ENCODE results near the gene RBM38.
A peak's percentile ranks its signal among the peaks of the same experiment; 100 is the strongest.
"Not testable (repeated sequence)": the region's sequence is repeated elsewhere in the genome, so short reads cannot be mapped to it uniquely, and the experiment has no call there.

Gene RBM38

GRCh38 chr20:57419479-57419878, 28.3 kb downstream of the RBM38 start:
- DNase-seq, result not testable (repeated sequence)

DNA sequence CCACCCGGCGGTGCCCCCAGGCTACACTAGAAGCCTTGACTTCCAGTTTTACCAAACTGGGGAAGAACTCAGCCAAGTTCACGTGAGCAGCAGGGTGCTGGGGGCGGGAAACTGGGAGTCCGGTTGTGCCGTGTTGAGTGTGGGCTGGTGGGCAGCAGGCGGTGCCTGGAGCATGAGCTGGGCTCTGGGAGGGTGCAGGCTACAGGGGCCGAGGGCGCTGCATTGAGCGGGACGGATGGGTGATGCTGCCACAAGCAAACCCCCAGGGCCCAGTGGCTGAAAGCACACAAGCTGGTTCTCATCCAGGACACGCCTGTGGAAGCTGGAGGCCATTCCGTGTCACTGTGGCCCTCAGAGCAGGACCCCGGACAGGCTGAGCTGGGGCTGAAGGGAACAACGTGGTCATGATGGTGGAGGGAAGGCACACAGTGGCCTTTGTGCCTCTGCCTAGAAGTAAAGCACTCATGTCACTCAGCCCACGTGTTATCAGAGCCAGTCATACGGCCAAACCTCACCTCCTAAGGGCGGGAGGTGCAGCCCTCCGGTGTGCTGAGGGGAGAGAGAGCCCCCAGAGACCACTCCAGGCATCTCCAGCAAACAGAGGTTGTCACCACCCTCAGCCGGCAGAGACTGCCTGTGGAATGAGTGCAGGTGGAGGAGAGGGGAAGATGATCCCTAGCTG, 29.5 kb downstream of the RBM38 start:
- DNase-seq, result no peak

DNA sequence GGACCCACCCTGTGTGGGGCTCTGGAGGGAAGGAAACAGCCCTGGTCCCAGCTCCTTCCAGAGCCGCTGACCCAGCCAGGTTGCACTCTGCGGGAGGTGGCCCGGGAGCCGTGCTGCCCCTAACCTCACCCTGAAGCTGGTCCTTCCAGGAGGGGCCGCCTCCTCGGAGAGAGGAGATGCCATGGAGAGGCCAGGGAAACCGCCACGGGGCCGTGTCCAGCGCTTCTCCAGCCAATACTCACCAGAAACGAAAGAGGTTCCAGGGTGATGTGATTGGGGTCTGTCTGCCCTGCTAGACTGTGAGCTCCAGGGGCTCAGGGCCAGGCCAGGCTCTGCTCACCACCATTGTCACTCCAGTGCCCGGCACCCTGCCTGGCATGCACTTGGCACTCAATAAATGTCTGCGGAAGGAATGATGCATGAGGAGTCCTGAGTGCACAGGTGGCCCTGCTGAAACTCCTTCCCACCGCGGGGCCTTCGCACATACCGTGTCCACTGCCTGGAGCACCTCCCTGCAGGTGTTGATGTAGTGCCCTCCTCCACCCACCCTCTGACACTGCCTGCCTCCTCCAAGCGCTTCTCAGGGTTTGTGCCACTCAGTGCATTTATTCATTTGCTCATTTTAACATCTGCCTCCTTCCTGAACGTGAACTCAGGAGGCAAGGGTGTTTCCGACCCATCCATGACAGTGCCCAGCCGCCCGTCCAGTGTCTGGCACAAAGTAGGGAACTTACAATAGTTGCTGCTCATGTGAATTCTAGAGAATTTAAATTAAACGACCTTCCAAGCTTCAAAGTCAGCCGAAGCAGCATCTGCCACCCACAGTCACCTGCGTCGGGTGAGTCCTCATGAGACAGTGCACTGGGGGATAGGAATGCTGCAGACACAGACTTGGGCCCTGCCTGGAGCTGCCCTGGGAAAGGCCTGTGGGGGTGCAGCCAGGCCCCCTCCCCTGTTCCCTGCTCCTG, 30.3 kb downstream of the RBM38 start:
- DNase-seq, result no peak

DNA sequence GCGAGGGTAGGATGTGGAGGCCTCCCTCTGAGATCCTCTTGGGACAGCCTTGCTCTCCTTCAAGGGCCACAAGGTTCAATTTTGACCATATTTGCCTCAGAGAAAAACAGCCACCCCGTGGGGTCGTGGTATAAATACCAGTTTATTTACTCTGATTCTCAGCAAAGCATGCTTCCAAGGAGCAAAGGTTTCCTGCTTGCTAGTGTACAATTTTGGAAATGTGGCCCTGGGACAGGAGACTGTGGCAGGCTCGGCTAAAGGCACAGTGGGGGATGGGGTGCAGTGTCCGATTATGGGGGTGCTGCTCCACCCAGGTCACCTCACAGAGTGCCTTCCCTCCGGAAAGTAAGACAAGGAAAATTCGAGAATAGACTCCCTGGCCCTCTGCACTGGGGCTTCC, 31.1 kb downstream of the RBM38 start:
- DNase-seq, result no peak

DNA sequence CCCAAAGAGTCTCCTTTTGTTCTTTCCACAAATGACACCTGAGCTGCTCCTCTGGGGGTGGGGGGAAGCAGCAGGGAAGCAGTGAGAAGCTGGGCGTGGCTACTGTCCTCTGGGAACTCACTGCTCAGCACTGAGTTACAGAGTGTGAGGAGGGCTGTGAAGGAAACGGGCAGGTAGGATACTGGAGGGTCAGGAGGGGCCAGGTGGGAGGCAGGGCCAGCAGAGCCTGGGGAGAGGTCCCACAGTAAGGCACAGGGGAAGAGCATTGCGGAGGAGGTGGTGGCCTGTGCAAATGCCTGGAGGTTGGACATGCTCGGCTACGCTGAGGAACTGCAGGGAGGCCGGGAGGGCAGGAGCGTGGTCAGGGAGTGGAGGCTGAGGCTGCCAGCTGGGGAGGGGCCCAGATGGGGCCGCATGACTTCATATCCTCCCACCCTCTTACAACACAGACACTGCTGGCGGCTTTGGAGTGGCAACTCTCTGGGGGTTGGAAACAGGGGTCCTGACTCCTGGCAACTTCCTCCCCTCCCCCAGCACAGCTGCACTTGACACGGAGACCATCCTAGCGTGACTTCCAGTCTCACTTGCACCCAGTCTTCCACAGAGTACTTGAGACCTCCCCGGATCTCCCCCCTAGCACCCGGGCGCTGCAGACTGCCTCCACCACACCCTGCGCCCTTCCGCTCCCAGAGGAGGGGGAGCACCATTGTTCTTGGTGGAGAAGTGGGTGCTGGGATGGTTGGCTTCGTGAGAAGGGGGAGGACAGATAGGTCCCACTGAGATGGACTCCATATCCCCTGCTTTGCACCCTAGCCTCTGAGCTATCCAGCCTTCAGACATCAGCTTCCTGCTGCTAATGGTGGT, 34.2 kb downstream of the RBM38 start:
- DNase-seq, result no peak

GRCh38 chr20:57426271-57426689, 35.1 kb downstream of the RBM38 start:
- DNase-seq, result no peak

DNA sequence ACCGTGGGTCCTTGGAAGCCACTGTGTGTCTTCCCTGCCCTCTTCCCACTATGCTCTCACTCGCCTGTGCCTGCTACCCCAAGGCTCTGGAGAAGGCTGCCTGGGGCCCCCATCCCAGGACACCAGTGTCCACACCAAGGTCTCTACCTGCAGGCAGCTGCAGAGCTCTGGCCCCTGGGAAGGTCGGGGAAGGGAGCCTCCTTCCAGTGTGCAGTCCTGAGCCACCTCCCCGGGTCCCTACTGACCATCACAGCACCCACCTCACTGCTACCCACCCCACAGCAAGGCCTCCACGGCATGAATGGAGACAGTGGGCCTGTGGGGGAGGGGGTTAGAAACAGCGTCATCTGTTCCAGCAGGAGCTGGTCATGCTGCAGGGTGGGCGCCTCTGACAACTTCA, 35.6 kb downstream of the RBM38 start:
- DNase-seq, result no peak

DNA sequence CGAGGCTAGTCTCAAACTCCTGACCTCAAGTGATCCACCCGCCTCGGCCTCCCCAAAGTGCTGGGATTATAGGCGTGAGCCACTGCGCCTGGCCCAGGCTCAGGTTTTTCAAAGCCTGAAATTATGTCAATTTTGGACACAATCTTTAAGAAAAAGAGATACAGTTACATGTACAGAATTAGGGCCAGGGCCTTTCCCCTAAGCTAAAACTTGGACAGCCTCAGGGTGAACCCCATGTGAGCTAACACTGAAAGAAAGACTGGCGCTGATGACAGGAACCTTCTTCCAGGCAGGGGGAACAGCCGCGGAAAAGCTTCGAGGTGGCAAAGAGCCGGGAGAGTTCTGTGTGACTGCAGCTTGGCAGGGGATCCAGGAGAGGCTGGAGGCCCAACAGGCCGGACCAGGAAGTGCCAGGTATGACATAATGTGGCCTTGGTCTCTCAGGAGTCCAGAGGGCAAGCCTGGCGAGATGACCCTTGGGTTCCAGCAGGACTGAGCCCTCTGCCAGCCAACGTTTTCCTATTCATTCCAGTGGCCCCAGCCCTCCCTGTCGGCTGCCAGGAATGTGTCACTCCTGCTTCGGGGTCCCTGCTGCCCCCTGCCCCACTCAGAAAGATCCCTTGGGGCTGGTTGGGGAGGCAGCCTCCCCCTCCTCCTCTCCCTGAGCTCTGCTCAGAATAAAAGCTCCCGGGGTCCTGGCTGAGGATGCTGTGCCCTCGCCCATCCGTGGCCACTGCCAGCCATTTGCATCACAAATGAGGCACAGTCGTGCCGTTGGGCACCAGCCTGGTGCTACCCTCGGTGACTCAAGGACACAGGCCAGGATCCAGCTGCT, 37.3 kb downstream of the RBM38 start:
- no peak for DNase-seq

DNA sequence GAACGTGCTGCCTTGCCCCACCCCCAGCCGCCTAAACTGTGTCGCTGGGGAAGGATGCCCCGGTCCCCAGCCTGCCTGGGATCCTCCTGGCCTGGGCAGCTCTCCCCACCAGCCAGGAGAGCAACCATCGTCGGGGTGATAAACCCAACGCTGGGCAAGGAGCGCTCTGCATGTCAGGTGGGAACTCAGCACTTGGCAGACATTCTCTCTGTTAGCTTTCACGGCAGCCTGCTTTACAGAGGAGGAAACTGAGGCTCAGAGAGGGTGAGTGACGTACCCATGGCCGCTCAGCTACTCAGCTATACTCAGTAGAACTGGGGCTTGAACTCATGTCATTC, 37.9 kb downstream of the RBM38 start:
- no peak for DNase-seq

DNA sequence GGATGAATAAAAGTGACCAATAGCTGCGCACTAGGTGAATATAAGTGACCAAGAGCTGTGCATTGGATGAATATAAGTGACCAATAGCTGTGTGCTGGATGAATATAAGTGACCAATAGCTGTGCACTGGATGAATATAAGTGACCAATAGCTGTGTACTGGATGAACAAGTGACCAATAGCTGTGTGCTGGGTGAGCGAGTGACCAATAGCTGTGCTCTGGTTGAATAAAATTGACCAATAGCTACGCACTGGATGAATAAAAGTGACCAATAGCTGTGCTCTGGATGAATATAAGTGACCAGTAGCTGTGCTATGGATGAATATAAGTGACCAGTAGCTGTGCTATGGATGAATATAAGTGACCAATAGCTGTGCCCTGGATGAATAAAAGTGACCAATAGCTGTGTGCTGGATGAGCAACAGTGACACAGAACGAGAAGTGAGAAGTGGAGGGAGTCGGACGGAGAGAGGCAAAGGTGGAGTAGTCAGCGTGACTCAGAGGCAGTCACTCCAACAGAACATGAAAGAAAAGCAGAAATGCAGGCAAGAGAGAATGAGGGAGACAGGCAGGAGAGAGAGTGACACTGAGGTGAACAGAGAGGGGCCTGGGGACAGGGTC, 38.5 kb downstream of the RBM38 start:
- no peak for DNase-seq

DNA sequence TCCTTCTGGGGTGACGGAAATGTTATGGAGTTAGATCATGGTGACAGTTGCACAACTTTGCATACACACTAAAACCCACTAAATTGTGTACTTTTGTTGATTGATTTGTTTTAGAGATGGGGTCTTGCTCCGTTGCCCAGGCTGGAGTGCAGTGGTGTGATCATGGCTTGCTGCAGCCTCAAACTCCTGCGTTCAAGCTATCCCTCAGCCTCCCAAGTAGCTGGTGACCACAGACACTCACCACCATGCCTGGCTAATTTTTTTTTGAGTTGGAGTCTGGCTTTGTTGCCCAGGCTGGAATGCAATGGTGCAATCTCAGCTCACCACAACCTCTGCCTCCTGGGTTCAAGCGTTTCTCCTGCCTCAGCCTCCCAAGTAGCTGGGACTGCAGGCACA, 39.0 kb downstream of the RBM38 start:
- DNase-seq, result not testable (repeated sequence)

- no peak for DNase-seq
These were observed 40.3 kb downstream of the RBM38 start for GRCh38 chr20:57431539-57431835.

GRCh38 chr20:57432480-57432861, 41.3 kb downstream of the RBM38 start:
- DNase-seq, result no peak

DNA sequence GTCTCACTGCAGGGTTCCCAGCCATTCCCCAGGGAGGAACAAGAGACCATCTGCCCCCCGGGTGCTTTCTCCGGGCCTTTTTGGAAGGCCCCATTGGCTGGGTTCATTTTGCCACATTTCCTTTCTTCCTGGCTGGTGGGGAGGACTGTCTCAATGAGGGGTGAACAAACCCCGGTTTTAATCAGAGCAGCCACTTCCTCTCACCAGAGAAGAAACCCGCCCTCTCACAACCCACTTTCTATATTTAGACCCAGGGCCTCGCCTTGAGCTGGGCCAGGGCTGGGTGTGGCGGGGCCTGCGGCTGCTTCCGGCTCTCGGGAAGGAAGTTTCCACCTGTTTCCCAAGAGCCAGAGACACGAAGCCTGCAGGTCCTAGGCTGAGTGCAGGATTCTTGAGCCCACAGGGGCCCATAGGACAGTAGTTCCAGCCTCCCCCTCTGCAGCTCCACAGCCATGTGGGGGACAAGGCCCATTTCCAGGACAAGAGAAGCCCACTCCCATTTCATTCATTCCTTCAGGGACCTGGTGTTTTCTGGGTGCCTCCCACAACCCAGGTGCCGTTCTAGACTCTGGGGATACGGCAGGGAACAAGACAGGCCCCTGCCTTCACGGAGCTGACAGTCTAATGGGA, 41.8 kb downstream of the RBM38 start:
- DNase-seq, result peak; percentile 63 to 71

DNA sequence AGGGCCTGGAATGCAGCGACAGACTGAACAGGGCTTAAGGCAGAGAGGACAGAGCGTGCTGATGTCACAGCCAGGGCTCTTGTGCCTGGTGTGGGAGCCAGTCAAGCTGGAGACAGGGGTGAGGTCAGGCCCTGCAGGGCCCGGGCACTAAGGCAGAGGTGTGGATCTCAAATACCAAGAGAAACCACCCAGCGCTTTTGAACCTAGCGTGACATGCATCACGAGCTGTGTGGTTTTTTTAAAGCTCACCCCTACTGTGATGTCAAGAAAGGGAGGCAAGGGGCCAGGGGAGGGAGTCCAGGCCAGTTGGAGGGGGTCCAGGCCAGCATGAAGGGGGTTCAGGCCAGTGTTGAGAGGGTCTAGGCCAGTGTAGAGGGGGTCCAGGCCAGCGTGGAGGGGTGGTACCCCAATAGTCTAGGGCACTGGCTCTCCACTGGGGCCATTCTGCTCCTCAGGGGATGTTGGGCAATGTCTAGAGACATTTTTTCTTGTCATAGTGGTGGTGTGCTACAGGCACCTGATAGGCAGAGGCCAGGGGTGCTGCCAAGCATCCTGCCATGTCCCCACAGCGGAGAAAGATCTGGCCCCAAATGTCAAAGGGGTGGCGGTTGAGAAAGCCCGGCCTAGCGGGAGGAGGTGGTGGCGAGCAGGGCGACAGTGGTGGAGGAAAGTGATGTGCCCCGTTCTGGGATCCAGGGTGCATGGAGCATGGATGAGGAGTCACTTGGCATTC, 42.6 kb downstream of the RBM38 start:
- no peak for DNase-seq

GRCh38 chr20:57434390-57434700, 43.1 kb downstream of the RBM38 start:
- peak in 1 of 2 donors; percentile 28 for DNase-seq

DNA sequence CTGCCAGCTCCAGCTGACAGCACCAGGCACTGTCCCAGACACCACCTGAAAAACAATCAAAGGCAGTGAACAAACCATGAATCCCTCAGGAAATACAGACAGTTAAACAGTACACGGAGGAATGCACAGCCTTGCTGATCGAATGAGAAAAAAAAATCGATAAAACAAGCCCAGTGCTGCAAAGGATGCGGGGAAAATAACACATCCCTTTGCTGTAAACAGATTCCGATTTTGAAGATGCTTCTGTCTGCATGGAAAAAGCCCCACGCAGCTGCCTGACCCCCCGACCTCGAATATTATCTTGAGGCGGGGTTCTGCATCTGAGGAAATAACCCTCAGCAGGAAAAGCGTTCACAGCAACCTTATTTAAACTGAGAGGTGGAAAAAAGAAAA, 43.9 kb downstream of the RBM38 start:
- DNase-seq, result no peak

DNA sequence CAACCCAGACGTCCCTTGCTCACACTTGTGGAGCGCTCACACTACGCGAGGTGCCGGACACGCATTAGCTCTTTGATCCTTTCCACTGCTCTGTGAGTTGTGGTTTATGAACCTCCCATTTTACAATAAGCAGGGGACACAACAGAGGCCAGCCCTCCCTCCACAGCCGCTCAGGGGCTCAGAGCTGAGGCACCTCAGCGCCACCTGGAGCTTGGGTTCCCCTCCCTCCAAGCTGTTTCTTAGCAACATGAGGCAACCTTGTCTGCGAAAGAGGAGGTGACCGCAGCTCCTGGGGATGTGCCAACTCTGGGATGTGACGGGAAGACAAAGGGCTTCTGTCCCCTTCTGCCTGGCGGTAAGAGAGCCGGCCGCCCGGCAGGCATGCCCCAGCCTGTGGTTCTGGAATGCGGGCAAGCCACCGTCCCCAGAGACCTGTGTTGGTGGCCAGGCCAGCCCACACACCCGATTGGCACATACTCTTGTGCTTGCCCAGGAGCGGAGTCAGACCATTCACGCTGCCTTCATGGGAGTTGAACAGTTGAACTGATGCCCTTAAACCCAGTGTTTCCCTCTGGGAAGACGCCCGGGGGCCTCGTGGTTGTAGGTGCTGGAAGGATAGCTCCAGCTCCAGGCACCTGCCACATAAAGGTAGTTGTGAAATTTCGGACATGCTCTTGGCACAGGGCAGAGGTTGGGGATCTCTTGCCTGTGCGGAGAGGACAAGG, 44.5 kb downstream of the RBM38 start:
- DNase-seq, result peak in 1 of 2 donors; percentile 43

- no peak for DNase-seq
These were observed 45.0 kb downstream of the RBM38 start for GRCh38 chr20:57436223-57436545.

- no peak for DNase-seq
These were observed 46.1 kb downstream of the RBM38 start for GRCh38 chr20:57437267-57437666.

Data from stimulated activated CD4-positive, alpha-beta T cell treated with anti-CD3 and anti-CD28 coated beads, Interleukin-2, amount 100 ng/mL, for 24 hours (primary cell).